ENCODE results near the gene SINHCAF.
A peak's percentile ranks its signal among the peaks of the same experiment; 100 is the strongest.
"Not testable (repeated sequence)": the region's sequence is repeated elsewhere in the genome, so short reads cannot be mapped to it uniquely, and the experiment has no call there.

The SINHCAF gene, protein sequence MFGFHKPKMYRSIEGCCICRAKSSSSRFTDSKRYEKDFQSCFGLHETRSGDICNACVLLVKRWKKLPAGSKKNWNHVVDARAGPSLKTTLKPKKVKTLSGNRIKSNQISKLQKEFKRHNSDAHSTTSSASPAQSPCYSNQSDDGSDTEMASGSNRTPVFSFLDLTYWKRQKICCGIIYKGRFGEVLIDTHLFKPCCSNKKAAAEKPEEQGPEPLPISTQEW

DNA sequence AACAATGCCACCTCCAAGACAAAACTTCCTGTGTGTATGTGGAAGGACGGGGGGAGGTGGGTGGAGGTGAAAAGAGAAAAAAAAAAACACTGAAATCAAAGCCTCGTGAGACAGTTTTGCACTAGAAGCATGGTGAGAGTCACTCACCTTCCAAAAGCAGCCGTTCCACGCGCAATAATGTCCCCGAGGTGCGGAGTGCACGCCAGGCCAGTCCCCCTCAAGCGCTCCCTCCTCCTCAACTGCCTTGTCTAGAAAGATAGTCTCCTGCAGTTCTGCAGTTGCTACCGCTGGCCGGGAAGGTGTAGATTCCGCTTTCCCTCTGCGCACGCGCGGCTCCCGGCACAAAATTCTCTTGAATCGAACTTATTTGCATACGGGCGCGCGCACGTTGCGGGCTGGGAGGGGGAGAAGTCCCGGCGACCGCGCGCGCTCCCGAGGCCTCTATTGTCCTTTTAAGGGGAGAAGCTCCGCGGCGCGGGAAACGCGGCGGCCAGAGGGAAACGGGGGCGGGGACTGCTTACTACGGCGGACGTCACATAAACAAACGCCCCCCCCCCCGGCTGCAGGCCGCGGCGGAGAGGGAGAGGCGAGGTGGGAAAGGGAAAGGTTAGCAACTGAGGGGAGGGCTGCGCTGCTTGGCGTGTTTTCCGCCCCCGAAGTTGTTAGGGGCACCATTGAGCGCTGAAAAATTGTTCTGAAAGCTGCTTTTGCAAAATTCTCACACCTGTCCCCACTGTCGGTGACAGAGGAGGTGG, at the start of gene SINHCAF:
Gene SINHCAF, minus strand, starts transcription at position 274 of the 755 bp plus-strand sequence. CDS start 27,946 bp downstream, outside the sequence.
- peak; percentile 97 to 100 for DNase-seq

DNA sequence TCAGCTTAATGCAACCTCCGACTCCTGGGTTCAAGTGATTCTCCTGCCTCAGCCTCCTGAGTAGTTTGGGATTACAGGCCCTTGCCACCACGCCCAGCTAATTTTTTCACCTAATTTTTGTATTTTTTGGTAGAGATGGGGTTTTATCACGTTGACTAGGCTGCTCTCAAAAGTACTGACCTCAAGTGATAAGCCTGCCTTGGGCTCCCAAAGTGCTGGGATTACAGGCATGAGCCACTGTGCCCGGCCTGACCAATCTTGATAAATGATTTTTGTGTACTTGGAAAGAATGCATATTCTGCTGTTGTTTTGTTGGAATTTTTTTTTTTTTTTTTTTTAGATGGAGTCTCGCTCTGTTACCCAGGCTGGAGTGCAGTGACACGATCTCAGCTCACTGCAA, 49.5 kb upstream of the SINHCAF start:
- DNase-seq: not testable (repeated sequence)

DNA sequence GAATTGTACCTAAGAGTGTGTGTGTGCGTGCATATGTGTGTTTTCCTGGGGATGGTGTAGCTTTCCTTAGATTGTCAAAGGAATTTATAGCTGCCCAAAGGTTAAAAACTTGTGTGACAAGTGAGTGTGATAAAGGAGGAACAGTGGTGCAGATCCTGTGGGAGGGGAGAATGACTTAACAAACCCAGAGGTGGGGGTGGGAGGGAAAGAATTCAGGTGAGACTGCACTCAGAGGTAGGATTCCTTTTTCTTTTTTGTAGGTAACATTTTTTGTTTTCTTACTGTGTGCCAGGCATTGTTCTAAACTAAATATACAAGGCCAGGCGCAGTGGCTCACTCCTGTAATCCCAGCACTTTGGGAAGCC, 45.3 kb upstream of the SINHCAF start:
- no peak for DNase-seq

DNA sequence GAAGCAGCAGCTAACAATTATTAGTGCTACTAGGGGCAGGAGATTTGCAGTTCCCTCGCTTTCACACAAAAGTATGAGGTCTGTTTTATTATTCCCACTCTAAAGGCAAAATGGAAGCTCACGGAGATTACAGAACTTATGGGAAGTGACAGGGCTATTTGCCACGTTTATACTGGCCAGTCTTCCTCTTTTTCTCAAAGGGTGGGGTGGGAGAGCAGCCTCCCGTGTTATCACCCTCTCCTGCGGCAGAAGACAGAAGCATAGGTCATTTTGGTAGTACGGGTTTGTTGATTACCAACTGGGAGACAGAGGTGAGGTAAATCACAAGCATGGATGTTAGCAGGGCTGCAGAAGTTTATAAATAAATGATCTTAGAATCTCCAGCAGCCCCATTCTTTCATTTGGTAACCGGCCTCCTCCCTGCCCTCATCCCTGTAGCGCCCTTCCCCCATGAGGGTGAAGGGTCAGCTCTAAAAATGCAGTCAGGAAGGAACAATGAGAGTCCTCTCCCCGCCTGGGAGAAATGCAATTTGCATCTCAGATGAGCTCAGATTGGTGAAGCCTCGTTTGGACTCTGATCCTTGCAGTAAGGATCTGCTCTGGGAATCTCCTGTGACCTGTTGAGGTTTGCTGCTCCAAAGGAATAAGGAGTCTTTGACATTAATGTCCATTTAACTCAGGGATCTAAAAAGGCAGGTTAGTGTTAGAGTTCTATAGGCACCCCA, 44.7 kb upstream of the SINHCAF start:
- DNase-seq: no peak

DNA sequence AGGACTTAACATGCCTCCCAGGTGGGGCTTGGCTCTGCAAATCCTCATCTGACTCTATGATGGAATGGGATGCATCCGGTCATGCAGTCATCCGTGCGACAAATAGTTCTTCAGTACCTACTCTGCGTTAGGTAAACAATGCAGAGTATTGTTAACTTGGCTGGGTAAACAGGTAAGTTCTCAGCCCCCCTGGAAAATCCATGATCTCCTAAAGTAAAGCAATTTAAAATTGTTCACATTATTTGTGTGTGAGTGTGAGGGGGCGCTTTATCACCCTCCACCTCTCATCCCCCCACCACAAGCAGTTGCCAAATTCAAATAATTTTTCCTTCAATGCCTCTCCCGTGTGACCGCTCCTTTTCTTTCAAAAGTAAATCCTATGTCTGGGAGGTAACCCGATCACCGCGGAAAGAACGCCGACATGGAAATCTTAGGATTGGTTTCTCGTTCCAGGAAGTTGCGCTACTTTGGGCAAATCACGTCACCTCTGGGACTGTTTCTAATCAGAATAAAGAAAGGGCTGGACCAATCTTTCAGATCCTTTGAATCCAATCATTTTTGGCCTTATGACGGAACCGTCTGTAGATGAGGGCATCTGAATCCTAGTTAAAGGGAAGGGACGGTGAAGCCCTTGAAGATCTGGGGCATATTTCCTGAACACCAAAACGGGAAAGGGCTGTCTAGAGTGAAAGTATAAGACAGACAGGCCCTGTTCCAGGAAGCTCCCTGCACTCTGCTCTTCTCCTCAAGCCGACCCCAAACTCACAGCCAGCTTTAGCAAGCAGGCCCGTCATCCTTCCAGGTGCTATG, 44.0 kb upstream of the SINHCAF start:
- peak; percentile 16 to 46 for DNase-seq

DNA sequence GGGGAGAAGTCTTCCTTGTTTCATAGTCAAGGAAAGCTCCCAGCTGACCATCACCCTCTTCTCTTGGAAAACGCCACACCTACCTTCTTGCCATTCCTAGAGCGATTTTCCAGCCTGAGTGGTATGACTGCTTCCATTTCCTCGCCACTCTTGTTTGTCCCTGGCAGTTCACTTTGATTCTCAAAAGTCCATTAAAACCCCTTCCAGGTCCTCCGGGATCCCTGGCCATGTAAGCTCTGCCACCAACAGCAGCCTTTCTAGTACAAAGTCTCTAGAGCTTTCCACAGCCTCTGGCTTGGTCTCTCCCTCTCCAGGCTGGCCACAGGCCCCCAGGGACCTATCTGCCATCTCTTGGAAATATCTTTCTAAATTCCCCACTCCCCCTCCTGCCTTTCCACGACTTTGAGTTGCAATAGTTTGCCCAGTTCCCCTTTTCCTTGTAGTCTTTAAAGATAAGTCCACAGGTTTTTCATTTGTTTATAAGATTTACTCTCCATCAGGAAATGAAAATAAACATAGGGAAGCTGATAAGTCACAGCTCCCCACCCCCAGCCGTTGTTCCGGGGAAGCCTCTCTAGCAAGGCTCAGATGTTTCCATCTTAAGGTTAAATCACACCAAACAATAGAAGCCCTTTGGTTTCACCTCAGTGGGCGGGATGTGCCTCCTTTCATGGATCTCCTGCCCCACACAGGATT, 42.9 kb upstream of the SINHCAF start:
- peak in 1 of 2 experiments; percentile 41 for DNase-seq

DNA sequence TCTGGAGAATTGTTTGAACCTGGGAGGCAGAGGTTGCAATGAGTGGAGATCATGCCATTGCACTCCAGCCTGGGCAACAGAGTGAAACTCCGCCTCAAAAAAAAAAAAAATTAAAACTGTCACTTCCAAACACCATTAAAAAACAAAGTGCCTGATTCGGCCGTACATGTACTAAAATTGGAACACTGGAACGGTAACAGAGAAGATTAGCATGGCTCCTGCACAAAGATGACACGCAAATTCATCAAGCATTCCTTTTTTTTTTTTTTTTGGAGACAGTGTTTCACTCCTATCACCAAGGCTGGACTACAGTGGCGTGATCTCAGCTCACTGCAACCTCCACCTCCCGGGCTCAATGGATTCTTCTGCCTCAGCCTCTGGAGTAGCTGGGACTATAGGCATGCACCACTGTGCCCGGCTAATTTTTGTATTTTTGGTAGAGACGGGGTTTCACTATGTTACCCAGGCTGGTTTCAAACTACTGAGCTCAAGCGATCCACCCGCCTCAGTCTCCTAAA, 40.2 kb upstream of the SINHCAF start:
- DNase-seq: no peak

DNA sequence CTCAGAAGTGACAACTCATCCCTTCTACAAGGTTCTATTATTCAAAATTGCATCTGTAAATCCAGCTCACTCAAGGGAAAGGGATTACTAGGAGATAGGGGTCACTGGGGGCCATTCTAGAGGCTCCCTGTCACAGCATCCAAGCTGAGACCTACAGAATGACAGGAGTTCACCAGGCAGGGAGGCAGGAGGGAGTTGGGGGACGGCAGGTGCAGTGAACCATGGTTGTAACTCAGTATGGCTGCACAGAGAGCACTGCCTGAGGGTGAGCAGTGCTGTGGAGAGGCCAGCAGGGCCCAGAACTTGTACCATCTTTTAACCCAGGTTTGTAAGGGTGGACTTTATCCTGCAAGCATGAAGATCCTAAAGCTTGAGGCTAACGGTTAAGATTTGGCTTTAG, 37.9 kb upstream of the SINHCAF start:
- DNase-seq: no peak

DNA sequence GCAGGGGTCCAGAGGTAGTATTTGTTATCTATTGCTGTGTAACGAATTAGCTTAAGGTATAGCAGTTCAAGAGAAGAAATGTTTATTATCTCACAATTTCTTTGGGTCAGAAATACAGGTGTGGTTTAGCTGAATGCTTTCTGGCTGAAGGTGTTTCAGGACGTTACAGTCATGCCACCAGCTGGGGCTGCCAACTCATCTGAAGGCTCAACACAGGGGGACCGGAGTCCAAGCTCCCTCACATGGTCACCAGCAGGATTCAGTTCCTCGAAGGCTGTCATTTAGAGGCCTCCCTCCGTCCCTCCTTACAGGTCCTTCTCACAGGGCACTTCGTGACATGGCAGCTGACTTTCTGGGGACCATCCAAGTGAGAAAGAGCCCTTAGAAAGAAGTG, 37.5 kb upstream of the SINHCAF start:
- DNase-seq: no peak

DNA sequence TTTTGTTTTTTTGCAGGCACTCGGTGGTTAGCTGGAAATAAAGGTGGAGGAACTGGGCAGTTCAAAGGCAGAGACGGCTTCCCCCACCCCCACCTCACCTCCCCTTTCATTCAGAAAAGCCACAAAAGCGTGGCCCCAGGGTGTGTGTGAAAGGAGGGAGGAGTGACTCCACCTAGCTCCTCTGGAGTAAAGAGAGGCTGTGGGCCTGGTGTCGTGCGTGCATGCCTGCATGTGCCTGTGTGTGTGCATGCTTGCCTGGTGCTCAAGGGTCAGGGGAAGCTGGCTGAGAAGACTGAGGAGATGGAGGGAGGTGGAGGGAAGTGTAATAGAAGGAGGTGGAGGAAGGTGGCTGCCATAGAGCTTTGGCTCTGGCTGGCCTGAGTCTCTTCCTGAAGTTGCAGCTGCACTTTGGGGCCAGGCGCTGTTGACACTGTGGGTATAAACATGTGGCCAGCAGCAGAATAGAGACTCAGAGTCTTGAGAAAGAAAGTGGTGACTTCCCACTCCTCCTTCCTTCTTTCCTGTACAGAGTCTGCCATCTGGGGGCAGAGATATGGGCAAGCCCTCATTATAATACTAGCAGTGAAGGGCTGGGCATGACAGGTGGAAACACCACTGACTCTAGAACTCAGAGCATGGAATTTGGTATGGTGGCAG, 36.9 kb upstream of the SINHCAF start:
- DNase-seq: peak in 1 of 2 experiments; percentile 45

DNA sequence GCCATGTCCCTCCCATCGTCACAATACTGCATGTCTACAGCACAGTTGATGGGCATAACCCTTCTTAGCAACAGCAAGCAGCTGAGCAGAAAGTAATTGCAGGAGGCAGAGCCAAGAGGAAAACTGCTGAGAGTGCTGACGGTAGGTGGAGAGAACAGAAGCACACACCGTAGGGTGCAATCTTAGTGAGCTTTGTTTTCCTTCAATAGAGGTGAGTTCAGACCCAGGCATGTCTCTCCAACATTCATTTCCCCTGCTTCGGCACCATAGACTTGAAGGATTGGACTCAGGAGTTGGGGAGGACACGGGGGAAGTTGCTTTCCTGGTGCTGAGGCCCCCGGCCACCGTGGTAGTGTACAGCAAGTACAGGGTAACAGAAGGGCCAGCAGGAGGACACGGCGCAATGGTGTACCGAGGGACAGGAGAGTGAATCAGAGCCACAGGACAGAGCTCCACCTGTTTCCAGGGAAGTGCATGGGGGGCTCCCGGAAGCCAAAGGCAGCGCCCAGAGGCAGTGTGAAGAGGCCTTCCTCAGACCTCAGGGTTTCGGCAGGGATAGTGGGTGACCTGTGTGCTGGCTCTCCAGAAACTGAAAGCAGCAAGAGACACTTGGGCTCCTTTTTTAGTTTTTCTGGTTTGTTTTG, 36.3 kb upstream of the SINHCAF start:
- DNase-seq: peak; percentile 47 to 58

DNA sequence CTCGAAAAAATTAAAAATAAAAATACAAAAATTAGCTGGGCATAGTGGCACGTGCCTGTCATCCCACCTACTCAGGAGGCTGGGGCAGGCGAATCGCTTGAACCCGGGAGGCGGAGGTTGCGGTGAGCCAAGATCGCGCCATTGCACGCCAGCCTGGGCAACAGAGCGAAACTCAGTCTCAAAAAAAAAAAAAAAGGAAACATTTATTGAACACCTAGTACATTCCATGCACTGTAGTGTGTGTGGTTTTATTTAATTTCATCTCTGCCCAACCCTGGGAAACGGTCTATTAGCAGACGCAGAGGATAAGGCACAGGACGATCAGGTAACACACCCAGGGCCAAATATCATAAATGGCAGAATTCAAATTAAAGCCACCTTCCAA, 35.8 kb upstream of the SINHCAF start:
- DNase-seq: no peak

DNA sequence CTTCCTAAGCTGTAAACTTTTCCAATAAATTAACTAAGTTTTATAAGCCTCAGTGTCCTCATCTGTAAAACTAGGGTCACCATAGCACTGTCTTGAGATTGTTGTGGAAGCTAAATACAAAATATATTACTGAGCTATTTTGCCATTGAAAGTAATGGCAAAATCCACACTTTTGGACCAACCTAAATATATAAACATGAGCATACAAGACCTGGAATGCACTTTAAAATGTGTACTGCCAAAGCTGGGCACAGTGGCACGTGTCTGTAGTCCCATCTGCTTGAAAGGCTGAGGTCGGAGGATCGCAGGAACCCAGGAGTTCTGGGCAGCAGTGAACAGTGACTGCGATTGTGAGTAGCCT, 29.8 kb upstream of the SINHCAF start:
- DNase-seq: no peak

DNA sequence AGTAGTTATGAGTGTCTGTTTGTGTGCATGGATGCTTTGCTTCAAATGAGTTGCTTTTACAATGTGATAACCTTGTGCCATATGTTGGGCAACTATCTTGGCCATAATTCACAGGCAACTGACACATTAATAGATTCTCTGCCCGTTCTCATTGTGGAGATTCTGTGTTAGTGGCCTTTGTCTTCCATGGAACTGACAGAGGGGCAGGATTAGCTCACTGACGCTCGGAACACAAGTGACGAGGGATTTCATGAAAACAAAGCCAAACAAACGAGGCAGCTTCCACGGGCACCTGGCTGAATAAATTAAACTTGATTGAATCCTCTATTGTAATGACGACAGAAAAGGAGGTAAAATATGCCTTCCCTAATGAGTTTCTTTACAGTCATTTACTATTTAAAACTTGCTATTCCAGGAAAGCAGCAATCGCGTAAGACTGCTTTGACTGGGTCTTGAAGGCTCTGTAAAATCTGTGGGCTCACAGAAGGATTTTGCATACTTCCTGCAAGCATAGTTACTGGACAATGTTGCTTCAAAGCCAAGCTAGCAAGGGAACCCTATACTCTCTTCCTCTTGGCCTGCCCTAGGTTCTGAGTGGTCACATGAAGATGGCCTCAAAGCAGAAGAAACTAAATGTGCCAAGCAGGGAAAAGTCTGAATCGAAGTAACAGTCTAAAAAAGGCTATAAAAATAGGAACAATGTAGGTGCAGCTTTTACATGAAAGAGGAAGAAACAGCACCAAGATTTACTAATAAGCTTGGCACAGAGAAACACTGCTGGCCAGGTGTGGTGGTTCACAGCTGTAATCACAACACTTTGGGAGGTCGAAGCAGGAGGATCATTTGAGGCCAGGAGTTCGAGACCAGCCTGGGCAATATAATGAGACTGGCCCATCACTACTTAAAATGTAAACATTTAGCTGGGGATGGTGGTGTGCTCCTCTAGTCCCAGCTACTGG, 28.1 kb upstream of the SINHCAF start:
- peak in 1 of 2 experiments; percentile 59 for DNase-seq

DNA sequence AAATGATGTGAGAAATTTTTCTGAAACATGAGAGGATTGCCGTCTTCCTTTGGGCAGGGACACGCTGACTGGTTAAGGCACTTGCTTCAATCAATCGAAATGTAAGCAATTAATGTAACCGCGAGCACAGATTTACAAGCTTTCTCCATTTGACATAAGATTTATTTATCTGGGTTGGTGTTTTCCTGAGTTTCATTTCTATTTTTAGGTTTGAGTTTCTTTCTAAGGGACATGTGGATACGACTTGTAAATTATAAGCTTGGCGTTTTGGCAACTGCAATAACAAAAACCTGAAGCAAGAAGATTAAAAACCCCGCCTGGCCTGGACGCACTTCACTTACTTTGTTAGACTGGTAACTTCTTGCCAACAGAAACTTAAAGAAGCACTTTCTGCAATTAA, 20.3 kb upstream of the SINHCAF start:
- no peak for DNase-seq

DNA sequence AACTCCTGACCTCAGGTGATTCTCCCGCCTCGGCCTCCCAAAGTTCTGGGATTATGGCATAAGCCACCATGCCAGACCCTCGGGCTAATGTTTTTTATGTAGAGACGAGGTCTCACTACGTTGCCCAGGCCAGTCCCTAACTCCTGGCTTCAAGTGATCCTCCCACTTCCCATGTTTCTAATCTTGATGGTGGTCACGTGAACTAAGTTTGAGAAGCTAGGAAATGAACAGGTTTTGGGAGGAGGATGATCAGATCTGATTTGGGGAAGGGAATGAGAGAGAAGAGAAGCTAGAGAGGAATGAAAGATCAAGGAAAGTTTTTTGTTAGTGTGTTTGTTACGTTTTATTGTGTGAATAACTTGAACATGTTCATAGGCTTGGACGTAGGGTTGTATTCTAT, 17.2 kb upstream of the SINHCAF start:
- no peak for DNase-seq

DNA sequence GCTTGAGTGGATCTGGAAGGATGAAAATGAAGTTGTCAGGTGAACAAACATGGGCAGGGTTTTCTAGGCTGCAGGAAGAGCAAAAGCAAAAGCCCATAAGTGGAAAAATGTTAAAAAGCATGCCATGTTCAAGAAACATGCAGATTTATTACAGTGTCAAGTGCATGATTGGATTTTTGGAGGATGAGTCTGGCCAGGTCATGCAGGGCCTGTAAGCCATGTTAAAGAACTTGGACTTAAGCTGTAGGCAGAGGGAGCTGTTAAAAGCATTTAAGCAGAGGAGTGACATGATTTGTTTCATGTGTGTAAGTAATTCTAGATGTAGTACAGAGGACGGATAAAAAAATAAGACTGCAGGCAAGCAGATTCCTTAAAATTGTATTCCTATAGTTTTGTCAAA, 16.3 kb upstream of the SINHCAF start:
- DNase-seq: no peak

DNA sequence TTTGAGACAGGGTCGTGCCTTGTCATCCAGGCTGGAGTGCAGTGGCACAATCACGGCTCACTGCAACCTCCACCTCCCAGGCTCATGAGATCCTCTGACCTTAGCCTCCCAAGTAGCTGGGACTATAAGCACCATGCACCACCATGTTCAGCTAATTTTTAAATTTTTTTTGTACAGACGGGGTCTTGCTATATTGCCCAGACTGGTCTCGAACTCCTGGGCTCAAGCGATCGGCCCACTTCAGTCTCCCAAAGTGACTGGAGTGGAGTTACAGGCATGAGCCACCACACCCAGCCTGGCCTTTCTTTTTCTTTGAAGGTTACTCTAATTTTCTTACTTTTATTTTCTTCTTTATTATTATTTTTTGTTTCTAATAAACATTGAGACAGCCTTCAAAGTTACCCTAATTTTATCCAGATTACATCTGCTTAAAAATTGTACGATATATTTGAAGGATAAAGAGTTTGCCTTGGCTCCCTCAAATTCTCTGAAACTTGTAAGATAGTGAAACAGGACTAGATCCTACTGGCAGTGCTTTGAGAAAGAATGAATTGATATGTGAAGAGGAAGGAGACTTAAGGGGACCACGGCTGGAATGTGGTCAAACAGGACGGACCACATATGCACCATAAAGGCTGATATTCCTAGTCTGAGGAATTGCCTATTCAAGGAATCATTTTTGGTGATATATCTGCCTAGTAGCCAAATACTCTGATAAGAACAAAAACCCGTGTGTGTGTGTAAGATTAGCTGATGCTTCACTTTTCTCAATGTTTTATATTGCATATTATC, 14.1 kb upstream of the SINHCAF start:
- no peak for DNase-seq

DNA sequence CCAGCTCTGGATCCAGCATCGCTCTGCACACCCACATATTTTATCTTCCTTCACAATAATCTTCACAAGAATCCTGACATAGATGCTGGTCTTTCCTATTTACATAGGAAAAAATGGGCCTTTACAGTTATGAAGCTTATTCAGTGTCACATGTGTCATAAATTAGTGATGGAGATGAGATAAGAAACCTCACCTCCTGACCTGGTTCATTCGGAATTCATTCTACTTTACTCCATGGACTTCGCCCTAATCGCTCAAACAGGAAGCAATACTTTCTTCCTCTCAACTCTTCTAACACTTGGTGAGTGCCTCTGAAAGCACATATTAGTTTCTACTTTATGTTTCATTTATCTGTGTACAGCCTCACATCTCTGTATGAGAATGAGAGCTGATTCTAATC, 12.0 kb upstream of the SINHCAF start:
- DNase-seq: no peak
